Heart left ventricle (tissue), 16 donors: Measurements from ENCODE around the gene TNS1. TPM values are rescaled to one million over a fixed set of nuclear protein-coding genes. Genes with fewer than 3 reads are reported as not detected.

Experiments
- ATAC-seq, 4 donors: fragments of 200-7000 bp; cut with Tn5 transposase; one replicate each; pipeline ENCODE4 v1.9.1; 2020 to 2022; ENCODE audit warnings: moderate library complexity in 4 of 4, mild to moderate bottlenecking in 3 of 4, moderate number of reproducible peaks in 1 of 4
- DNase-seq, 5 donors: peaks; one replicate each; pipeline ENCODE4 v3.0.0-alpha.2; 2020
- H3K27ac ChIP-seq, 12 donors: fragments of 200-600 bp; sonication (generic) in 4 of 12; one replicate each; pipeline versions ENCODE4 v1.5.0 to v1.8.0; 2016 to 2022; ENCODE audit warnings: mild to moderate bottlenecking in 2 of 12
- H3K27me3 ChIP-seq, 9 donors: fragments of 200-600 bp; sonication (generic) in 2 of 9; one replicate each; pipeline versions ENCODE4 v1.5.1 to v1.8.0; 2016 to 2022; ENCODE audit warnings: mild to moderate bottlenecking in 3 of 9
- H3K36me3 ChIP-seq, 9 donors: fragments of 200-600 bp; sonication (generic) in 2 of 9; one replicate each; pipeline versions ENCODE4 v1.5.0 to v1.8.0; 2018 to 2022; ENCODE audit warnings: mild to moderate bottlenecking in 2 of 9
- H3K4me1 ChIP-seq, 12 donors: fragments of 200-600 bp; sonication (generic) in 4 of 12; one replicate each; pipeline versions ENCODE4 v1.5.0 to v1.8.0; 2016 to 2022; ENCODE audit warnings: mild to moderate bottlenecking in 3 of 12
- H3K4me3 ChIP-seq, 12 donors: fragments of 200-600 bp; sonication (generic) in 4 of 12; one replicate each; pipeline versions ENCODE4 v1.5.0 to v1.8.0; 2017 to 2022; ENCODE audit warnings: mild to moderate bottlenecking in 9 of 12, moderate library complexity in 4 of 12
- H3K9me3 ChIP-seq, 12 donors: fragments of 200-600 bp; sonication (generic) in 4 of 12; one replicate each; pipeline versions ENCODE4 v1.5.0 to v1.8.0; 2016 to 2022; ENCODE audit warnings: mild to moderate bottlenecking in 1 of 12
- POLR2A ChIP-seq, 2 donors: fragments of 450-650 bp; IDR thresholded peaks; one replicate each; pipeline ENCODE4 v1.6.1; 2017; ENCODE audit warnings: antibody characterized with exemption in 2 of 2, mild to moderate bottlenecking in 2 of 2, moderate library complexity in 2 of 2
- WGBS, 4 donors: extraction: QIAGEN DNeasy Blood & Tissue Kit in 2 of 4; methylation state at CpG; one replicate each; pipeline versions ENCODE4 v1.1.5 to v1.1.7; 2013 to 2018; 5-methylcytosine and 5-hydroxymethylcytosine counted together
- intact Hi-C, 10 donors: fragments of 100-400 bp; cut with DNase I; formaldehyde crosslinking; loops; one replicate each; pipeline versions ENCODE4 v1.11.1 to v1.14.2; 2022
- polyA plus RNA-seq, 2 donors: library from polyadenylated mRNA; stranded (reverse); fragments of 200-250 nt; gene quantifications; one replicate each; pipeline ENCODE4 v1.2.3, GENCODE V29; 2013
- total RNA-seq, 9 donors: library from RNA; depleted of rRNA in 2 of 9; stranded (reverse); fragments of >200 nt in 2 of 9; fragmentation: NEBNext Ultra II Directional in 3 of 9; extraction: Animal tissue kit (Norgen Biotek cat#: 25700) in 3 of 9; gene quantifications; one replicate each; pipeline versions ENCODE4 v1.1.0 to v1.2.4, GENCODE V29; 2016 to 2023
- TF ChIP-seq, protein P1 (sequence below), 12 donors: fragments of 200-600 bp; sonication (generic) in 4 of 12; IDR thresholded peaks; one replicate each; pipeline versions ENCODE4 v1.5.0 to v1.8.0; 2018 to 2022; ENCODE audit warnings: antibody characterized with exemption in 12 of 12, mild to moderate bottlenecking in 5 of 12
- donor health status: ischemic (EF 13 %, LVEDD 7.1; RV severe dilation, severe dysfunction).
- donor health status: healthy with polysubstance abuse.
- donor health status: DM: no; HTN: yes; CAD: no.
- donor health status: DM: no; HTN: no; CAD: no.
- donor health status: ischemic (EF 25% LVEDD 6.9; RV normal size, moderate dysfunction).
- donor health status: ischemic (EF 25% LVEDD 5.7; RV mildly dilated, moderate dysfunction).
- donor health status: healthy.
- donor health status: DM: yes; HTN: yes; CAD: no.
- donor health status: ischemic (EF 35%, LVEDD 5.7; RV mildly dilated, moderate dysfunction).
- donor health status: nonischemic (EF 11% LVEDD 7.7; RV severe dilation, severe dysfunction).
- donor health status: DM: yes; HTN: yes; CAD: no.
- donor health status: PGD.
- donor health status: ischemic (EF 29% LVEDD 5.4; RV normal size, mild dysfunction).
- donor health status: nonischemic (EF 23%, LVEDD 6.1; RV moderate dilation, normal function).

Gene TNS1
- total and polyA plus RNA-seq, 11 donors, result 243 to 899 (median 669) TPM

DNA sequence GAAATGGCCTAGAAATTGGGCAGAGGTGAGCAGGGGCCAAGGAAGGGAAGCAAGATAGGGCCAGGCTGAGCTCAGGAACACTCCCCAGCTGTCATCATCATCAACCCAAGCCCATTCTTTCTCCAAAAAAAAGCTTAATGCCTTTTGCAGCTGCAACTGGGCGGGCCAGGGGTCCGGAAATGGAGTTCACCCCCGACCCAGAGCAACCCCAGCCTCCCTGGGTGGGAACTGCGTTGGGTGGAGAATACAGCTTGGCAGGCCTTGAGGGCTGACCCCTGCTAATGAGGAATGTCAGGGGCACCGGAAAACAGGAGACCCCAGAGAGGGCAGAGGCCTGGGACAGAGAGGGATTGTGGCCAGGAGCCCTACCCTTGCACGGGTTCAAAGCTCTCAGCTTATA is 64.8 kb downstream of the TNS1 start:
- ATAC-seq, result peak in 2 of 4 donors; percentile 0 to 7
- intact Hi-C loops, result loop anchor here in 5 of 10 donors (2.0 to 10.0 kb wide), 3 partner anchors 35 to 47 kb away; no protein-coding TSS in a partner anchor
- Histone ChIP-seq H3K4me3 (peak overlapping the region in 9 of 12 donors; percentile 28 to 95 (median 75)), H3K27ac (peak overlapping the region; percentile 92 to 99 (median 96)), H3K9me3 (no peaks in the 10 kb centered on the region), H3K27me3 (no peaks in the 10 kb centered on the region), H3K36me3 (peaks cover 0 to 6% (median 0%) of the 10 kb centered on the region in 9 donors), H3K4me1 (peaks cover 31 to 97% (median 92%) of the 10 kb centered on the region in 12 donors)
- WGBS, 4 donors, result 19 to 37% (median 31%) methylated on average over 3 to 6 of the region's 6 CpGs
- peak; percentile 65 to 82 (median 76) for DNase-seq
- TF ChIP-seq, protein P1, sequence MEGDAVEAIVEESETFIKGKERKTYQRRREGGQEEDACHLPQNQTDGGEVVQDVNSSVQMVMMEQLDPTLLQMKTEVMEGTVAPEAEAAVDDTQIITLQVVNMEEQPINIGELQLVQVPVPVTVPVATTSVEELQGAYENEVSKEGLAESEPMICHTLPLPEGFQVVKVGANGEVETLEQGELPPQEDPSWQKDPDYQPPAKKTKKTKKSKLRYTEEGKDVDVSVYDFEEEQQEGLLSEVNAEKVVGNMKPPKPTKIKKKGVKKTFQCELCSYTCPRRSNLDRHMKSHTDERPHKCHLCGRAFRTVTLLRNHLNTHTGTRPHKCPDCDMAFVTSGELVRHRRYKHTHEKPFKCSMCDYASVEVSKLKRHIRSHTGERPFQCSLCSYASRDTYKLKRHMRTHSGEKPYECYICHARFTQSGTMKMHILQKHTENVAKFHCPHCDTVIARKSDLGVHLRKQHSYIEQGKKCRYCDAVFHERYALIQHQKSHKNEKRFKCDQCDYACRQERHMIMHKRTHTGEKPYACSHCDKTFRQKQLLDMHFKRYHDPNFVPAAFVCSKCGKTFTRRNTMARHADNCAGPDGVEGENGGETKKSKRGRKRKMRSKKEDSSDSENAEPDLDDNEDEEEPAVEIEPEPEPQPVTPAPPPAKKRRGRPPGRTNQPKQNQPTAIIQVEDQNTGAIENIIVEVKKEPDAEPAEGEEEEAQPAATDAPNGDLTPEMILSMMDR (IDR thresholded peaks at IDR 0.05), result no peak
- TF ChIP-seq POLR2A (IDR thresholded peaks at IDR 0.05), result no peak

DNA sequence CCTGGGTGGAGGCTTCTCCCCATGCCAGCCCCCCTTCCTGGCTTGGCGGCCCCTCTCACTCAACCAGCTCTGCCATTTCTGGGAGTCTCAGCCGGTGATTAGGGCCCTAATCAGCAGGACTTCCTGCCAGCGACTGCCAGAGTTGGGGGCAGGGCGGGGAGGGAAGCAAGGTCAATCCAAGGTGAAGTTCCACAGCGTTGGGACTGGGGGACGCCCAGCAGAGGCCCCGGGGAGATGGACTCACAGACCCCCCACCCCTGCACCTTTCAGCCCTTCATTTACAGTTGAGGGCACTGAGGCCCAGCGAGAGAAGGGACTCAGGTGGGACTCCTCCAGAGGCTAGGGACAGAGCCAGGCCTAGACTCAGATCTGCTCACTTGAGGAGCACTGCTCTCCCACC is 65.3 kb downstream of the TNS1 start:
- ATAC-seq, result peak in 3 of 4 donors; percentile 8 to 29 (median 14)
- TF ChIP-seq, protein P1 (IDR thresholded peaks at IDR 0.05), result no peak
- no peak for TF ChIP-seq POLR2A (IDR thresholded peaks at IDR 0.05)
- no peaks in the 10 kb centered on the region for H3K9me3 ChIP-seq
- WGBS, 4 donors, result 7 to 19% (median 13%) methylated on average over 3 to 8 of the region's 8 CpGs
- peaks cover 33 to 100% (median 97%) of the 10 kb centered on the region in 12 donors for H3K4me1 ChIP-seq
- H3K4me3 ChIP-seq, result peak overlapping the region in 11 of 12 donors; percentile 1 to 95 (median 66)
- peak overlapping the region; percentile 92 to 99 (median 96) for H3K27ac ChIP-seq
- H3K36me3 ChIP-seq, result peaks cover 0 to 8% (median under 1%) of the 10 kb centered on the region in 9 donors
- intact Hi-C loops, result loop anchor here in 5 of 10 donors (2.0 to 10.0 kb wide), 3 partner anchors 35 to 47 kb away; no protein-coding TSS in a partner anchor
- H3K27me3 ChIP-seq, result no peaks in the 10 kb centered on the region
- DNase-seq, result peak; percentile 75 to 84 (median 81)

DNA sequence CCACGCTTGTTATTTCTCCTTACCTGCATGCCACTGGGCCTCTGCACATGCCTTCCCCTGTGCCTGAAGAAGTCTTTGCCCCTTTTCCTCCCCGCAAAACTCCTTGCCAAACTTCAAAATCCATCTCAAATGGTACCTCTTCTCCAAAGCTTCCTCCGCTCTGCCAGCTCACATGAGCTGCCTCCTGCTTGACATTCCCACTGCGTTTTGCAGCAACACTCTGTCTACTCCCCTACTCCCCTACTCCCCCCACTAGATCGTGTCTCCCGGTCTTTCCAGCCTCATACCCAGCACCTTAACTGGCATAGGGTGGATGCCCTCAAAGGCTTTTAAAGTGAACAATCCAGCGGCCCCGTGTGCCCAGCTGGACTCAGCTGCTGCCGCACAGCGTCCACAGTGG is 65.8 kb downstream of the TNS1 start:
- 20 to 39% (median 24%) methylated on average over 6 to 10 of the region's 10 CpGs for WGBS, 4 donors
- TF ChIP-seq, protein P1 (IDR thresholded peaks at IDR 0.05), result no peak
- TF ChIP-seq POLR2A (IDR thresholded peaks at IDR 0.05), result no peak
- H3K36me3 ChIP-seq, result peaks cover 0 to 13% (median 3%) of the 10 kb centered on the region in 9 donors

DNA sequence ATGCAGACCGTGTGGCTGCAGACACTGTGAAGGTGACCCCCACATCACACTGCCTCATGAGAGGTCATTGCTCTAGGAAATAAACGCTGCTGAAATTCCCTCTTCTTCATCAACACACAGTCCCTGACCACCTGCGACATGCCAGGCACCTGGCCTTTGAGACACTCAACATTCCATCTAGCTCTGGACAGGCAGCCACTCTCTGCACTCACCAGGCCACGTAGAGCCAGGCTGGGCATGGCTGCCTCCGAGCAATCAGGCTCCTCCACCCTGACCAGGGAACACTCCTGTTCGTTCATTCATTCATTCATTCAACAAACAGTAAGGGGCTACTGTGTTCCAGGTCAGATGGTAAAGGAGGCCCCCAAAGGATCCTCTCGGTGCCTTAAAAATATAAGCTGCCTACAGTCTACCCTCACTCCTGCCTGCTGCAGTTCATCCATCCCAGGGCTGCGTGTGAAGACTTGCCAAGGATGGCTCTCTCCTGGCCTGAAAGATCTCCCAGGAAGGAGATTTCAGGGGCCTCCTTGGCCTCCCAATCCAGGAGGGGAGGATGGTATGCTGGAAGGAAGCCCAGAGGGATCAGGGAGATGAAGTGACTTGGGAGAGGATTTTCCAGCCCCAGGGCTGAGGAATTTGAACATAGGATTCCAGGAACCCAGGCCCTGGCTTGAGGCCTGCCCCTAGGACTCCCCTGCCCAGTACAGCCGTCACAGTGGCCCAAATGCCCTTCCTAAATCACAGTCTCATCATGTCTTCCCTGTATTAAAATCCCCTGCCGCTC is 66.7 kb downstream of the TNS1 start:
- intact Hi-C loops, result loop anchor here in 5 of 10 donors (2.0 to 10.0 kb wide), 3 partner anchors 33 to 49 kb away; no protein-coding TSS in a partner anchor
- H3K36me3 ChIP-seq, result peaks cover 0 to 17% (median 5%) of the 10 kb centered on the region in 9 donors
- peaks cover 37 to 100% (median 99%) of the 10 kb centered on the region in 12 donors for H3K4me1 ChIP-seq
- WGBS, 4 donors, result 39 to 48% (median 41%) methylated on average over 10 of the region's 10 CpGs
- ATAC-seq, result no peak
- TF ChIP-seq, protein P1 (IDR thresholded peaks at IDR 0.05), result no peak
- no peak for TF ChIP-seq POLR2A (IDR thresholded peaks at IDR 0.05)
- peak overlapping the region in 10 of 12 donors; percentile 1 to 95 (median 70) for H3K4me3 ChIP-seq
- peak in 2 of 5 donors; percentile 27 to 42 for DNase-seq
- no peaks in the 10 kb centered on the region for H3K27me3 ChIP-seq
- no peaks in the 10 kb centered on the region for H3K9me3 ChIP-seq
- peak overlapping the region; percentile 92 to 99 (median 96) for H3K27ac ChIP-seq

More for the DNA sequence above, 65.8 kb downstream of the TNS1 start:
- no peak for DNase-seq
- H3K27ac ChIP-seq, result peak overlapping the region; percentile 92 to 99 (median 96)
- no peak for ATAC-seq
- peak overlapping the region in 11 of 12 donors; percentile 1 to 95 (median 66) for H3K4me3 ChIP-seq
- intact Hi-C loops, result loop anchor here in 5 of 10 donors (2.0 to 10.0 kb wide), 3 partner anchors 34 to 48 kb away; no protein-coding TSS in a partner anchor
- no peaks in the 10 kb centered on the region for H3K27me3 ChIP-seq
- H3K4me1 ChIP-seq, result peaks cover 33 to 100% (median 98%) of the 10 kb centered on the region in 12 donors
- H3K9me3 ChIP-seq, result no peaks in the 10 kb centered on the region
